ENCODE data around the gene DNA2. TPM values are rescaled to one million over a fixed set of nuclear protein-coding genes. Genes with fewer than 3 reads are reported as not detected.

DNA2 gene
- total and polyA plus RNA-seq, 12 donors, result 1.1 to 4.4 (median 2.4) TPM

GRCh38 chr10:68403701-68404100 lies 68.1 kb downstream of the DNA2 start:
- WGBS, 2 donors, result 85 to 89% methylated on average over 4 of the region's 4 CpGs
- Histone ChIP-seq H3K27me3 (no peaks in the 10 kb centered on the region), H3K4me3 (no peak overlapping the region), H3K36me3 (peaks cover 0 to 35% (median 13%) of the 10 kb centered on the region in 9 donors), H3K9me3 (no peaks in the 10 kb centered on the region), H3K4me1 (peaks cover 0 to 20% (median 11%) of the 10 kb centered on the region in 9 donors), H3K27ac (no peak overlapping the region)
- ATAC-seq (no peak), DNase-seq (no peak)
- intact Hi-C loops (cut with DNase I), result no loop called here
- TF ChIP-seq CTCF (IDR thresholded peaks at IDR 0.05), result no peak

GRCh38 chr10:68402276-68402675 lies 69.5 kb downstream of the DNA2 start:
- Histone ChIP-seq H3K4me3 (no peak overlapping the region), H3K36me3 (peaks cover 0 to 48% (median 13%) of the 10 kb centered on the region in 9 donors), H3K9me3 (no peaks in the 10 kb centered on the region), H3K27ac (no peak overlapping the region), H3K27me3 (no peaks in the 10 kb centered on the region), H3K4me1 (peaks cover 0 to 15% (median 10%) of the 10 kb centered on the region in 9 donors)
- 75 to 76% methylated on average over 1 of the region's 1 CpG for WGBS, 2 donors
- ATAC-seq (no peak), DNase-seq (no peak)
- no peak for TF ChIP-seq CTCF (IDR thresholded peaks at IDR 0.05)
- intact Hi-C loops (cut with DNase I), result no loop called here

- 90 to 96% methylated on average over 1 of the region's 1 CpG for WGBS, 2 donors
- no peaks in the 10 kb centered on the region for H3K4me1 ChIP-seq
- H3K27me3 ChIP-seq, result no peaks in the 10 kb centered on the region
- intact Hi-C loops (cut with DNase I), result no loop called here
- H3K36me3 ChIP-seq, result peaks cover 0 to 99% (median 38%) of the 10 kb centered on the region in 9 donors
- no peaks in the 10 kb centered on the region for H3K9me3 ChIP-seq
- DNase-seq (no peak), ATAC-seq (no peak)
- no peak overlapping the region for H3K4me3 ChIP-seq
- H3K27ac ChIP-seq, result no peak overlapping the region
- no peak for TF ChIP-seq CTCF (IDR thresholded peaks at IDR 0.05)
Observed at GRCh38 chr10:68397005-68397404, 74.8 kb downstream of the DNA2 start.

GRCh38 chr10:68385740-68386139 lies 86.0 kb downstream of the DNA2 start:
- DNase-seq, result no peak
- Histone ChIP-seq H3K9me3 (no peaks in the 10 kb centered on the region), H3K27me3 (no peaks in the 10 kb centered on the region), H3K27ac (no peak overlapping the region), H3K4me3 (no peak overlapping the region), H3K36me3 (peaks cover 0 to 100% (median 62%) of the 10 kb centered on the region in 9 donors), H3K4me1 (no peaks in the 10 kb centered on the region)
- no peak for ATAC-seq
- no peak for TF ChIP-seq CTCF (IDR thresholded peaks at IDR 0.05)
- intact Hi-C loops (cut with DNase I), result no loop called here
- 88 to 92% methylated on average over 2 of the region's 2 CpGs for WGBS, 2 donors

All from heart right ventricle (tissue), 16 donors.